NCI-H2029 (cell line): ENCODE results near the gene BRINP2.

Source experiments
- DNase-seq: peaks from one replicate; lab custom pipeline; 2025; lab: John Stamatoyannopoulos, UW

Gene BRINP2

DNA sequence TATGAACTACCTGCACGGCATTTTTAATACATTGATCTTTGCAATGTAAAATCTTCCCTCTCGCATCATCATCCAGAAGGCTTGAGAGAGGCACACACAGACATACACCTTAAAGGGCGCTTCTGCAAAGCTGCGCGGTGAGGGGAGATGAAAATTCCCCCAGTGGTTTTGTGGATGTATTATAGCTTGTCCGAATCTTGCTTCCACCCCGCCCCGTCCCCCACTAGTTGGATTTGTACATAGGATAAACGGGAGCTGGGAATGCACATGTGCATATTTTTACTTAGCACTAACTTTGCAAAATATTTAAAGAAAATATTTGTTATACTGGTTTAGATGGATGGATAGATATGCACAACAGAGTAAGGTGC, 5.7 kb upstream of the BRINP2 start:
- no peak for DNase-seq

DNA sequence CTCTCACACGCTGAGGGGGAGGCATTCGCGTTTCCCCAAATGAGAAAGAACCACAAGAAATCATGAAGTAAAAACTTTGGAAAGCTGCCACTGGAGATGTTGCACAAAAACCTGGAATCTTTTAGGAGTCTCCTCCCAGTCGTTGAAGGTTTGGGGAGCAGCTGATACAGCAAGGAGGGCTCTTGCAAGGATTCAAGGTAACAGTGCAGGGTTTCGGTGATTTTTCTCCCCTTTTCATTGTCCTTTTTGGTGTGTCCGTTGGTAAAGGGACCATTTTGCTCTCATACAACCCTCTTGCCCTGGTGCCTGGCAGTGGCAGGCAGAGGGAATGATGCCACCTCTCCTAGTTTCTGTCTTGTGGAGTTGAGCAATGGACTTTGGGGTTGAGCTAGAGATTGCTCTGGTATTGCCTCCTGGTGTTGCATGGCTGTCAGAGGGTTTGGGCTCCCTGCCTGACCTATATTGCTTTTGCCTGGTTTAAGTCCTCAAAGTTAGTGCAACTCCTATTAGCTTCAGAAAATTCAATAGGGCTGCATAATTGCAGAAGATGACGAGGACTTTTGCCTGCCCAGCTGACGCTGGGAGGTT, 872 bp downstream of the BRINP2 start:
- DNase-seq = no peak

DNA sequence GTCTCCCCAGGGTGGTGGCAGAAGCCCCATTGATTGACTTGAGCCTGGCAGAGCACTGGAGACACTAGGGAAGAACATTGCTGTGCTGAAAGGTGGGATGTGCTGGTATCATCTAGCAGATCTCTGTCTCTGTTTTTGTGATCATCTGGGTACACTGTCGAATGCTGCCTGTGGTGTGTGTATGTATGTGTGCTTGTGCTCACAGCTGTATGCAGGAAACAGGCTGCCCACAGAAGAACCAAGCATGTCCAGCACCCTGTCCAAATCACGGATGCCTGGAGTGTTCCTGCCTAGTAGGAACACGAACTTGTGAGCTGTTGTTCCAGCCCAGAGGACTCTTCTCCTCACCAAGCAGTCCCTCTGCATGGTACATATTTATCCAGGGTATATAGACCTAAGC, 1.5 kb downstream of the BRINP2 start:
- no peak for DNase-seq

DNA sequence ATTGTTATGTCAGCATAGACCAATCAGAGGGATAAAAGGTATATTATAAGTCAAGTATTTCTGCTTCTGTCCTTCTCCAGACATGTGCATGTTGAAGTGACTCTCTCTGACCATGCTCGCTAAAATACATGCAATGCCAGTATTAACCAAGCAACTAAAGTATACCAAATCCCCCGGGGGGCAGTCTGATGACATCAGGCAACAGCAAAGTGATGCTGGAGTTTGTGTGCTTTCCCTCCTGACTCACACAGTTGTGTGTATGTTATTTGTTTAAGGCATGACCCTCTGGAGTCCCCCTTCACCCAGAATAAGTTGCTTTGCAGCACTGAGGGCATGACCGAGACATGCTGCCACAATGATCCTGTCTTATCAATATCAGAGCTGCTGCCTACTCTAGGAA, 2.1 kb downstream of the BRINP2 start:
- DNase-seq = no peak

DNA sequence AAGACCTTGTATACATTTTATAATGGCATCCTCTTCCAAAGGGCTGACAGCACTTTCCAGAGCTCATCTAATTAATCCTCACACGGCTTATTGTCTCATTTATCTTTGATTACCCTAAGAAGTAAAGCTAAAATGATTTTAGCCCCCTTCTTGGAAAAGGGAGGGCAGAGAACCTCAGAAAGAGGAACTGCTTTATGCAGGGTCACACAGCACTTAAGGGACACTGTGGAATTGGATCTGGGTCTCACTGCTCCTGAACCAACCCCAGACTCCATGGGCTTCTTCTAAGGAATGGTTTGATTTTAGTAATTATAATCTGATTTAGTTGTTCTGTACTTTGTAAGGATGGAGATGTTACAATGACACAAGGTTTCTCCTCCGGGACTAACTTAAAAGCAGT, 3.2 kb downstream of the BRINP2 start:
- DNase-seq = no peak

DNA sequence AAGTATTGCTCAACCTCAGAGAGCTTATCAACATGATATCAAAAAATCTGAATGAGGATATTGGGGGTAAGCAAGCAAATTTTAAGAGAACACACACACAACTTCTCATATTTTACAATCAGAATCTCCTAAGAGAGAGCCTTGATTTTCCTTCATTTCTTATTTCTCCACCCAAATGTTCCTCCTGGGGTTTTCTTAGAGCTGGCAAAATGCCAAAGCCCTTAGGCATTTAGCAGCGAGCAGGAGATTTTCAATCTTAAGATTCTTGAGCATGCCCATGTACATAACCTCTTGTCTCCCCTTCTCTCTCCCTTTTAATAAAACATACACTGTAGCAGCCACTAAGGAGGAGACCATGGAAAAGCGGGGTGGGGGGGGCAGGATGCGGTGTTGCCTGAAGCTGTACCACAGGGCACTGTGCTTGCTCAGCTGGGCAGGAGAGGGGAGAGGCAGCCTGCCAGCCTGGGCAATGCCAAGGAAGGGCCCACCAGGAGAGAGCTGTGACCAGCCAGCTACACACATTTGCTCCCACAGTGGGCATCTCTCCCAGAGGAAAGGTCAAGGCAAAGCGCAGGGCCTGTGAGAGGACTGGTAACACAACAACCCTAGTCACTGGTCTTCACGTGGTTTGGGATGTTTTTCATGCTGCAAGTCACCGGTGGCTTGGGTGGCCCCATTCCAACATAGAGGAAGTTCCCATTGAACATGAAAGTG, 4.3 kb downstream of the BRINP2 start:
- DNase-seq = no peak

DNA sequence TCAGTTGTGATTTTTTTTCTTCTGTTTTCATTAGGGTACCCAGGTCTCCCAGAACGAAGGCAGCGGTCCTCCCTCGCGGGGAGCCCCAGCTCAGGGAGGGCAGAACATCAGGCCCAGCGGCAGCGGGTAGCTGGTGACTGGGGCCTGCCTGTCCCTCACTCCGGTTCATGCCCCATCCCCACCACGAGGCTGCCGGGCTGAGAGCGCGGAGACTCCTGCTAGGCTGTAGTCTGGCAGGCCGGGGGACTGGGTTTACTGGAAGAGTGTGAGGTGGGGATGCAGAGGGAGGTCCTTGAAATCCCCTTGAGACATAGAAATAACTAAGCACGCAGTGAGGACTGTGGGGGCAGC, 10.5 kb downstream of the BRINP2 start:
- DNase-seq = no peak

DNA sequence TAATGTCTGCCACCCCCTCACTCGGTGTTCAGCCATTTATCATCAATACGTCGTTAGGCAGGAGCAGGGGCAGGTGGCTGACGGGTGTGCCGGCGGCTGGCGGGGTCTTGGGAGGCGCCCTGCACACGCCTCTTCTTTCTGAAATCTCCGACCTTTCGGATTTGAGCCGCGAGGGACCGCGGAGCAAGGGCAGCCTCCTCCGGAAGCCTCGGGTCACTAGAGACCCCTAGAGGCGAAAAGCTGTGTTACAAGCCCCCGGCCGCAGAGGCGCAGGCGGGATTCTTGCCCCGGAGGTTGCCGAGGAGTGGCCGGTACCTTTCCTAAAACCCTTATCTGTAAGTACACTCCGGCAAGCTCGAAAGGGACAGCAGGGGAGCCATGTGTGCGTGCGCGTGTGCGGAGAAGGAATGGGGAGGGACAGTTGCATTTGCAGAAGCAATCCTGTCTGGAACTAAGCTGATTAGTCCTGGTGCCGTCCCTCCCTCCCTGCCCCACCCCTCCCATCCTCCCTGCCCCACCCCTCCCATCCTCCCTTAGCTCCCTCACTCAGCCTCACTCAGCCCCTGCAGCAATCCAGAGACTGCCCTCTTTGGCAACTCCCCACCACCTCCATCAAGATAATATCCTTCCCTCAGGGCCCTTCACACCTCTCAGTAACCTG, 11.0 kb downstream of the BRINP2 start:
- no peak for DNase-seq

DNA sequence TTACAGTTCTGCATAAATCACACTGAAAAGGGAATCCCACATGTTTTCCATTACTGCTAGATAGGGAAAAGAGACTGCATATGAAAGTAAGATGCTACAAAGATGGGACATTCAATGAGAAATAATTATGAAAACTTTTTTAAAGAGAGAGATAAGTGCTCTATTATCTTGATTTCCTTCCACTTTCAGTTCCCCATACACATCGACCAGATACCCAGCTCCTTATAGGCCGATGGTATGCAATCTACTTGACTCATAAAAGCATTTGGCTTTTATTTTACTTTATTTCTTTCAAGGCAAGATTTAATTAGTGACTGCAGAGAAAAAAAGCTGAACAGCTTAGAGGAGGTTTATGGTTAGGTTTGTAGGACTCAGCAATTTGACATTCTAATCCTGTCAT, 13.1 kb downstream of the BRINP2 start:
- no peak for DNase-seq

DNA sequence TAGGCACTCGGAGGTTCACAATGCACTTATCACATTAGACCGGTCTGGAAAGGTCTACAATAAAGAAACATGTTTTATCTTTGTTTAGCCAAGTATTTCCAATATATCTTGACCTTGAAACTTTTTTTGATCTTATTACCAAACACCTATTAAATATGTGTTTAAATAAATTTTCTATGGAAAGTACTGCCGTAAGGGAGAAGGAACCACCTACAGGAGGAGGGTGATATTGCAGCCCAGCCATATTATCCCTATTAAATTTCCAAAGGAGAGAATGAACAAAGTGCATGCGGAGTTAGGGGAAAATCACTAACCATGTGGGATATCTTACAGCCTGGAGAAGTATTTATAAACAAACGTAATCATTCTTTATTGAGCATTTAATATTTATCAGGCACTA, 14.5 kb downstream of the BRINP2 start:
- no peak for DNase-seq

DNA sequence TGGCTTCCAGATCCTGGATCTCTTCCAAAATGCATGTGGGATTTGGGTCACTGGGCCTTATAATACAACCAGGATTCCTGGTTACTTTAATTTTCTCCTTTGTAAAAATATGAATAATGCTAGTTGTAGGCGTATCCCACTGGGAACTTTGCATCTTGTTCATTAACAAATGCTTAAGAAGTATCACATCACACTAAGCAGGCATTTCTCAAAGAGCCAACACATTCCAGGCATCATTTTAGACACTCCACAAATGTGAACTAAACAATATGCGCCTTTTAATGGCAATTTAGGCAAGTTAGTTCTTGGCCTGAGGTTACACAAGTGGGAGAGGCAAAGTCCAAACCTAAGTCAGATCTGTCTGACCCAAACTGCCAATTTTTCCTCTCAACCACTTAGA, 15.9 kb downstream of the BRINP2 start:
- no peak for DNase-seq

DNA sequence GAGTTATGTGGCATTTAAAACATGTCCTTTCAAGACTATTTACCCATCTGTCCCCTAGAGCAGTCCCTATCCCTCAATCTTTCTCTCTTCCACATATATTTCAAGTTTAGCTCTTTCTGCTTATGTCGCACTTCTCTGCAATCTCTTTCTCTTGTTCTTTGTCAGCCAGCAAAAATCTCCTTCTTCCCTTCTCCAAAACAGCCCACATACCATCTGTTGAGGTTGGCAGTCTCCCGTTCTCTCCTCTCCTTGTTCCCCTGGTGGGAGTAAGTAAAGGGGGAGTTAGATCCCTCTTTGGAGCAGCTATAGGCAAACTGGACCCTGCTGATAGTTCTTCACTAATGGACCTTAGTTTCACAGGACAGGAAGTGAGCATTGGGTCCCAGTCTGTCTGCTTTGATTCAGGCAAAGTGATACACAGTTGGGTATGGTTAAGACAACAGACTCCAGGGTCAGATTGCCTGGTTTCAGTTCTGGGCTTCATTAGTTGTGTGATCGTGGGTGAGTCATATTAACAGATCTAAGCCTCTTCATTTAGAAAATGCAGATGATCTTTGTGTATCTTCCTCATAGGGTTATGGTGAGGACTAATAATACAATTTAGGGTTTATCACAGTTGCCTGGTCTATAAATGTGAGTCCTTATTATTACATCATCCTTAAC, 19.7 kb downstream of the BRINP2 start:
- no peak for DNase-seq

DNA sequence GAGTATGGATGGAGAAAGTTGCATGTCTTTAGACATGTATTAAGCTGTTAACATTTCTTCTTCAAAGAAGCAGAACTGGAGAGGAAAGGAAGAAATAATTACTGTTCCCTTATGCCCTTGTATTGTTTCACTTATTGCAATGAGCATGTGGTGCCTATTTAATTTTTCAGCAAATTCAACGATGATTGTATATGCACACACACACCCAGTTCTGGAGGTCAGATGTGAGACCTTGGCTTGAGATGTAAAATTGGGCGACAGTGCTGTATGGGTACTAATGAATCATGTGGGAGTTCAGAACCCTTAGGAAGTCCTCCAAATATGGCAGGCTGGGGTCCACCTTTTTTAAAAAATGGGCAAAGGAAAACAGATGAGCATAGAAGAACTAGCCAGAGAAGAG, 27.5 kb downstream of the BRINP2 start:
- no peak for DNase-seq

DNA sequence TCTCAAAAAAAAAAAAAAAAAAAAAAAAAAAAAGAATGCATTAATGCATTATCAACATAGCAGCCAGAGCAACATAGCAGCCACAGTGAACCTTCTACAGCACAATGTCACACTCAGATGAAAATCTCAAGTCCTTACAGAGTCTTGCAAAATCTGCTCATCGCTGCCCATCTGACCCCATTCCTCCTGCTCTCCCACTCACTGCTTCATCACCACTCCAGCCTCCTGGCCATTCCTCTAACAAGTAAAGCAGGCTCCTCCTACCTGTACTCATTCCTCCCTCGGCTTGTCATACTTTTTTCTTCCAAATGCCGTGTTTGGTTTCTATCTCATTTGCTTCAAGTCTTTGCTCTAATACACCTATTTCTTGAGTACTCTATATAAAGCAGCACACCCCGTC, 29.5 kb downstream of the BRINP2 start:
- no peak for DNase-seq

DNA sequence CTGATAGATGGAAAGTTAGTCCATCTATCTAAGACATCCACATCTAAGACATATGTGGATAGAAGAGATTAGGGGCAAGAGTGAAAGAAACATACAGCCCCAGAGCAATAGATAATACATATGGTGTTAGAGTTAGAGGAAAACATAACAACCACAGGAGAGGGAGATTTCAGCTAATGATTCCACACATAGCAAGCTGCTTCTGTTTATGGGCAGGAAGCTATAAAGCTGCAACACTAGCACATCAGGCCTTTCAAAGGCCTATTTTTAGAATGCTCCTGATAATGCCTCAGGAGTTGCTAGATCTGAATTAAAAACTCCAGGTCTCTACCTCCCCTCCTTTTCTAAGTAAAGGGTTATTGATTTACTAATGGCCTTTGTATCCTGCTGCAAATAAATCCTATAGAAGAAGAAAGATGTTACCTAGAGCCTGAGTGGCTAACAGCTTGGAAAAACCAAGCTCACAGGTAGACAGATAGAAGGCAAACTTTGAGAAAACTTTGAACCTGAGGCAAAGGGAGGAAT, 36.1 kb downstream of the BRINP2 start:
- no peak for DNase-seq

DNA sequence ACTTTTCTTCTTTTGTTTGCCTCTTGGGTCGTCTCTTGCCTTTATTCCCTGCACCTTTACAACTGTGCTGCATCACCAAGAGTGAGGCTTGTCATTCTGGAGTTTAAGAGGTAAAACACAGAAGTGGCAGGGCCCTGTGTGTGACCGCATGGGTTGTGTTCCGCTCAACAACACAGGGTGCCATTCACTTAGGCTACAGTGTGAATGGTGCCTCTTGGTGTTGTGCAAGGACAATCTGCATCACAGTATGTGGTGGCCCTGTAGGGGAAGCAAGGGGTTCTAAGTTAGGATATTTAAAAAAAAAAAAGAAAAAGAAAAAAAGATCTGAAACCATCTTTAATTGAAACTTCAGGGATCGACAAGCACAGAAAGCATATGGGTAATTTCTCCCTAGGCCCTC, 38.2 kb downstream of the BRINP2 start:
- no peak for DNase-seq

DNA sequence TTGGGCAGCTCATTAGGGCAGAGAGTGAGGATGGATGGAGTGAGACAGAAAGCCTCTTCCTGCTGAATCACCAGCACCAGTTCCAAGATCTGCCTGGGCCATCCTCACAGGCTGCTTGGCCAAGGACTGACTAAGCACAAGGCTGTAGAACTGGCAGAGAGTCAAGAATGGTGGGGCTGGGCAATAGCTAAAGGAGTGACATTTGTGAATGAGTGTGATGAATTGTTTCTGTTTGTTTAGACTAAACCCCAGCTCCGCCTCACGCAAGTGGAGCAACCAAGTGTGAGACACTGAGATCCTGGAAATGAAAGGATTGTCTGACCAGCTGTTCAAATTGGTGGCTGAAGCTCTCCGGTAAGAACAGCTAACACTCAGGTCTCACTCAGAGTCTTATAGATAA, 38.6 kb downstream of the BRINP2 start:
- peak; percentile 57 for DNase-seq

DNA sequence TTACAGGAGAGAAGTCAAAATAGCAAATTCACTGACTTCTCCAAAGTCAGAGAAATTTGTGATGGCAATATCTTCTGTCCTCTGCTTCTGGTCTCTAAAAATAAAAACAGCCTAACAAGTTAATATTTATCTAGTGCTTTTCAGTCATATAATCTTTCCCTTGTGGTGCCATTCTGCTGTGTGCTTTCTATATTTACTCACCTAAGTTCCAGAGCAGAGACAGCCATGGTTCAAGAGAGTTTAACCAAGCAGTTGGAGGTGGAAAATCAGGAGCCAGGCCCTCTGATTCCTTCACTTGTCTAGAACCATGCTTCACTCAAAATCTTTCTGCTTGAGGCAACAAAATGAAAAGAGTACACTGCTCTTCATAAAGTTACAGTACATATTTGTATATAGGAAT, 39.3 kb downstream of the BRINP2 start:
- DNase-seq = no peak

DNA sequence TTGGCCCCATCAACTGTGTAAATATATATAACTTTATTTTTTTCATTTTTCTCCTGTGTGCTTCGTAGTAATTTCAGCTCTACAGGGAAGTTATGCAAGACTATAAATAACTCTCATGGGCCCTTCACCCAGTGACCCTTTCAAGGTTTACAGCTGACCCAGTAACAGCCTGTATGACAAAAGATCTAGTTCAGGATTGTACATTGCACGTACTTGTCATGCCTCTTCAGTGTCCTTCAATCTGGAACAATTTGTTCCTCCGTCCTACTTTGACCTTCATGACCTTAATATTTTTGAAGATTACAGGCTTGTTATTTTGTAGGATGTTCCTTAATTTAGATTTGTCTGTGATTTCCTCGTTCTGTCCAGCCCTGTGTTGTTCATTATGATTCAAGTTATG, 40.5 kb downstream of the BRINP2 start:
- no peak for DNase-seq

DNA sequence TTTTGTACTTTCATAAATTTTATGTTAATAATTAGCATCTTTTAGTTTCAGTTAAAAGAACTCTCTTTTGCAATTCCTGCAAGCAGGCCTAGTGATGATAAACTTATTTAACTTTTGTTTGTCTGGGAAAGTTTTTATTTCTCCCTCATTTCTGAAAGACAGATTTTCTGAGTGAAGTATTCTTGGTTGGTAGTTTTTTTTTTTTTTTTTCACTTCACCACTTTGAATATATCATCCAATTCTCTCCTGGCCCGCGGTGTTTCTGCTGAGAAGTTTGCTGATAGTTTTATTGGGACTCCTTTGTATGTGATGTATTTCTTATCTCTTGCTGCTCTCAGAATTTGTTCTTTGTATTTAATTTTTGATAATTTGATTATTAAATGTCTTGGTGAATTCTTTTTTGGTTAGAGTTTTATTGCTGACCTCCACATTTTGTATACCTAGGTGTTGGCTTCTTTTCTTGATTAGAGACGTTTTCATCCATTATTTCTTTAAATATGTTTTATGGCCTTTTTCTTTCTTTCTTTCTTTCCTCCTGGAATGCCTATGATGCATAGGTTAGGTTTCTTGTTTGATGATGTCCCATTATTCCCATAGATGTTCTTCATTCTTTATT, 45.9 kb downstream of the BRINP2 start:
- DNase-seq = no peak

DNA sequence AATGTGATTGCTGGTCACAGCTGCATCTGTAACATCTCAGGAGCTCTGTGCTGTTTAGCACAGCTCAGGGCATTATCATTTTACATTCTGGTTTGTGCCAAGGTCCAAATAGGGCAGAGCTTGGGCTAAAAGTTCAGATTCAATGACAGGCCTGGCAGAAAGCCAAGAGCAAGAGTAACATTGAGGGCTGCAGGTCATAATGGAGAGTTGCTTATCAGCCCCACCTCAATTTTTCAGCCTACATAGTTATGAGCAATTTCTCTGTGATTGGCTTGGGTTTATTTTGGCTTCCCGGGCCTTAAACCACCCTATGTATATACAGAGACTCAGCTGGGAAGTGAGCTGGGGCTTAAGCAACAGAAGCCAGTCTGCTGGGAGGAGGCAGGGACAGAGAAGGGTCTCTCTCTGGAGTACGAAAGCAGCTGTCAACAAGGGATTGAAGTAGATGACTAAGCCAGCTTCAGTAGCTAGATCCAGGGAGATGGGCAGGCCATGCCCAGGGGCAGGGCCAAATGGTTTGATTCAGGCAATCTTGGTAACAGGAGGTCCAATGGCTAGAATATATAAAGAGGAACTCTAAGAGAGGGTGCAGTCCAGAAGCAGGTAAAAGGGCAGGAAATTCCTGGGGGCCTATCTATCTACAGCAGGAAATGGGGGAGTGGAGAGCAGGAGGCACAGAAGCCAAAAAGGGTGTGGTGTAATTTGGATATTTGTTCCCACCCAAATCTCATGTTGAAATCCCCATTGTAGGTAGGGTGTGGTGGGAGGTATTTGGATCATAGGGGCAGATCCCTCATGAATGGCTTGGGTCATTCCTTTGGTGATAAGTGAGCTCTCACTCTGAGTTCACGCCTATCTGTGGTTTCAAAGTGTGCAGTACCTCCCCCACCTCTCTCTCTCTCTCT, 49.0 kb downstream of the BRINP2 start:
- DNase-seq = no peak

DNA sequence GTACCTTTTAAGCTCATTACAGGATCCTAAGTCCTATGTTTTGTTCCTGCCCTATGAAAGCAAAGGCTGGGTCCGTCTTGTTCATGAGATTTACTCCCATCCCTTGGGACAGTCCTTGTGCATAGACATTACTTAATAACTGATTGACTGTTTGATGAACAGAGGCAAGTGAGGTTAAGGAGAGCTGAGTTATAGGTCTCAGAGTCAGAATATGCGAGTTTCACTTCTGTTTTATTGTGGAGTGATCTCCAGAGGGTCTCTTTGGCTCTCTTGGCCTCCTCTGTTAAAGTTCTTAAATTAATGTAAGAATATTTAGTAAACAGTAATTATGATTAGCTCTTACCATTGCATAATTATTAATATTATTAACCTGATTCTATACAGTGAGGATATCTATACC, 52.6 kb downstream of the BRINP2 start:
- no peak for DNase-seq
